Right forelimb (tissue), 1 donor: ENCODE measurements around the gene PRKD1.

Source experiments
- DNase-seq: peaks from one replicate; pipeline ENCODE4 v3.0.0-alpha.2; 2018

Gene PRKD1

GRCh38 chr14:29927376-29928116, at the start of gene PRKD1:
Gene PRKD1, minus strand, starts transcription at chr14:29927847.
- peak; percentile 83 for DNase-seq

- no peak for DNase-seq
These were observed 43.5 kb upstream of the PRKD1 start for GRCh38 chr14:29971101-29971500.

GRCh38 chr14:29955087-29955486, 27.4 kb upstream of the PRKD1 start:
- no peak for DNase-seq

DNA sequence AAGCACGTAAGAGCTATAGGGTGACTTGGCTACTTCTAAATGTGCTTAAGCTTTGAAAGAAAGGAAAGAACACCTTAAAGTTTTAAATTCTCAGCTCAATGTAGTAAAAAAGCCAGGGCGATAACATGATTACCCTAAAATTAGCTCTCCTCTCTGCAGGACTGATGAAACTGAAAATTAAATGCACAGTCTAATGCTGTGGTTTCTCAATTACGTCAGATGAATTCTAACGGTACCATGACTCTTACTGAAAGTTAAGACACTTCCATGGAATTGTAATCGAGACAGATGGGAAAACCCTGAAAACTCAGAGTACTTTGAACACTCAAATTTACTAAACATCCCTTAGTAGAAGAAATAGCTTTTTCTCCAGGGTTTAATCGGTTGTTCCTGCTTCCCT, 25.9 kb upstream of the PRKD1 start:
- DNase-seq: no peak

DNA sequence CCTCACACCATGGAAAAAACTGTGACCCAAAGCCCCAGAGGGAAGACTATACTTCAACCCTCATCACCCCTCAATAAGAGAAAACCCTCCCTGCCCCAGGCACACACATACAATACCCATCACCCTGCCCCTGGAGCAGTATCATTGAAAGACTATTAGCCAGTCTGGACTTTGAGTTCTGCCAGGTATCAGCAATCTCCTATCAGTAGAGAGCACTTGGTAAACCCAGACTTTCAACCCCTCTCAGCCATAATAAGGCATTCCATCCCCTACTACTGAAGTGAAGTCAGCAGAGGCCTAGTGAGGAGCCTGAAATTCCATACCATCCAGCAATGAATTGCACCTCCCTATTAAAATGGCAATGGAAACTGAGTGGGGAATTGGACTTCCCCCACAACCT, 16.4 kb upstream of the PRKD1 start:
- no peak for DNase-seq

DNA sequence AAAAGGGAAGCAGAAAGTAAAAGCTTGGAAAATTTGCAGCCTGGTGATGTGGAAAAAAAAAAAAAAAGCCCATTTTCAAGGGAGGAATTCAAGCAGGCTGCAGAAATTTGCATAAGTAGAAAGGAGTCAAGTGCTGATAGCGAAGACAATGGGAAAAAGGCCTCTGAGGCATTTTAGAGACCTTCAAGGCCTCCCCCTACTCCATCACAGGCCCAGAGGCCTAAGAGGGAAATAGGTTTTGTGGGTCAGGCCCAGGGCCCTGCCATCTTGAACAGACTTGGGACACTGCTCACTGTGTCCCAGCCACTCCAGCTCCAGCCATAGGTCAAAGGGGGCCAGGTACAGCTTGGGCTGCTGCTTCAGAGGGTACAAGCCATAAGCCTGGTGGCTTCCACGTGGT, 13.8 kb upstream of the PRKD1 start:
- DNase-seq: no peak

GRCh38 chr14:29940482-29940881, 12.8 kb upstream of the PRKD1 start:
- no peak for DNase-seq

DNA sequence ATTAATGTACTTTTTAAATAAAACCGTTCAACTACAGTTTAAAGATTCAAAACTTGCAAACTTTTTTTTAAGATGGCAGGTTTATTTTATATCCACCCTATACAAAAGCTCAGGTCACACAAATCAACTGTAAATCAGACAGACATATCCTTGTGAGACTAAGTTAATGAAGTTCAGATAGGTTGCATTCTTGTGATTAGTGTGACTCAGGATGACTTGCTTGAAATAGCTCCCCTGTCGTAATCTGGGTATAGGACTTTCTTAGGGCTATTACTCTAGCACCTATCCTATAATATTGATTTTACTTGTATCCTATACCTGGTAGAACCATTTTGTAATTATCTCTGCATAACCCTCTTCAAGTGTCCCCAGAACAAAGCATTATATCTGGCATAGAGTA, 9.5 kb upstream of the PRKD1 start:
- no peak for DNase-seq

- DNase-seq: no peak
These were observed 2.6 kb upstream of the PRKD1 start for GRCh38 chr14:29930283-29930682.

- DNase-seq: no peak
These were observed 532 bp upstream of the PRKD1 start for GRCh38 chr14:29928117-29928640.

GRCh38 chr14:29926701-29927375, 809 bp downstream of the PRKD1 start:
- peak; percentile 78 for DNase-seq

DNA sequence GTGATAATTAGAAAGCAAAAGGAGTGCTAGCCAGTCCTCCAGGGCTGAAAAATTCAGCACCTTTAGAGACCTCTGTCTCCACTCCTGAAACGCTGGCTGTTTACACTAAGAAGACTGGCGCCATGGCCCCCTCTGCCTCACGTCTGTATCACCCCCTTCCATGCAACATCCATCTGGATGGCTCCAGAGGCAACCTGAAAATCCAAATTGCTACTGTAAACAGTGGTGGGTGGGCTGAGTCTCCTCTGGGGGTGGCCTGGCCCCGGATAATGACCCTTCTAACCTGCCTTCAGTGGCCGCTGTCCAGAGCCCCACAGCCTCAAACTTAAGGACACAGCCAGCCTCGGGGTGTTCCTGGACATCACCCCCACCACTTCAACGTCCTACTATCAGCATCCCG, 1.4 kb downstream of the PRKD1 start:
- peak; percentile 46 for DNase-seq

DNA sequence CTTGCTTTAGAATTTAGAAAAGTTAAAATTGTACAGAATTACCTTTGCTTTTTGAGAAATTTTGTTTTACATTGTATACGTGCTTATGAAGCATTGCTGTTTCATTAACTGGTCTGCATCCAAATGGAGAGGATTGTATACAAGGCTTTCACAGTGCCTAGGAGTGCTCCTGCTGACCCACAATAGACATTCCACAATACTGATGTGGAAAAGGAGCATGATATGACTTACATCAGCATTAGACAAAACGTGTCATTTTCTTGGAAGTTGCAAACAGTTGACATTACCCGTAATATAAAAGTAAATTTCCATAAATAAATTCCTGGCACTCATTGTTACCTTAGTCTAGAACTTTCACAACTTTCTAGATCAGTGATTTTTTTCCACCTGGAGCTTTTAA, 1.9 kb downstream of the PRKD1 start:
- no peak for DNase-seq

- DNase-seq: no peak
These were observed 2.4 kb downstream of the PRKD1 start for GRCh38 chr14:29925101-29925722.

- no peak for DNase-seq
These were observed 7.8 kb downstream of the PRKD1 start for GRCh38 chr14:29919845-29920244.

DNA sequence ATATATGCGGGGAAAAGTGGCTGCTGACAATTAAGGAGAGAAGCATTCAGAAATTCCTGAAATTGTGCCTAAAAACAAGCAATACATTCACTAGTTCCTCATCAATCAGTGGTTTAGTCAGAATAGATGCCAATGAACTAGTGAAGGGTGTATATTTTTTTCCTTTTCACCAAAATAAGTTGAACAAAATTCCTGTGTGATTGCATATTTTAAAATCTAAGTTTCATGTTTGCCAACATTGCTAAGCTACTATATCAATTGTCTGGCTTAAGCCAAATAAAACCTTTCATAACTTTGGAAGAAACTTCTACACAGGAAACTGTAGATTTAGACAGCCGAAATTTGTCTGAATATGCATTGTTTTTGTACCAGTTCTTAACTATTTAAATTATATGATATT, 8.7 kb downstream of the PRKD1 start:
- no peak for DNase-seq

- no peak for DNase-seq
These were observed 14.1 kb downstream of the PRKD1 start for GRCh38 chr14:29913566-29913965.

DNA sequence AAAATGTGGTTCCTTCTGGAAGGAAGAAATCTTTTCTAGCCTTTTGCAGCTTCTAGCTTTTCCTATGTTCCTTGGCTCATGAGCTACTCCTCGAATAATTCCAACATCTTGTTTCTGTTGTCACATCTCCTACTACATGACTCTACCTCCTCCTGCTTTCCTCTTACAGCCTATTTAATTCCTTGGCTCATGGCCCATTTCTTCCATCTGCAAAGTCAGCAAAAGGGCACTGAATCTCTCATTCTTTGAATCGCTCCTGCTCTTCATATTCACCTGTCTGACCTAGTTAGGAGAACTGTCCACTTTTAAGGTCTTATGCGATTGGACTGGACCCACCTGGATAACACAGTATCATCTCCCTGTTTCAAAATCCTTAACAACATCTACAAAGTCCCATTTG, 15.8 kb downstream of the PRKD1 start:
- no peak for DNase-seq

- no peak for DNase-seq
These were observed 18.7 kb downstream of the PRKD1 start for GRCh38 chr14:29908652-29909577.

- no peak for DNase-seq
These were observed 21.3 kb downstream of the PRKD1 start for GRCh38 chr14:29906256-29906870.

DNA sequence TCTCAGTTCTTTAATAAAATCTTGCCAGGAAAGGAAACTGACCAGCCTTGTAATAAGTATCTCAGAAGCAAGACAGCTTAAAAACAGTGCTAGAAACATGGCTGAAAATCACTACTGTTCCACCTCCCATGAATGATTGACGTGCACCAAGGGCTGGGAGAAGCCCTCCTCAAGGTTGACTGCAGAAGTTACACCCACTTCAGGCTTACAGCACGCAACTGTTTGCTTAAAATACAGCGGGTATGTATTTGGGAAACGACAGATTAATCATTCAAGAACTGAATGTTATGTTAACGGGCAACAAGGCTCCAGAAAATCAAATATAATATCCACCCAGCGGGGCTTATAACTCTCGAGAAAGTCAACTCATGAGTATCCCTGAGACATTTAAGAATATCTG, 22.1 kb downstream of the PRKD1 start:
- DNase-seq: no peak

GRCh38 chr14:29900609-29901350, 26.9 kb downstream of the PRKD1 start:
- no peak for DNase-seq
